ENCODE results near the gene PCGF2.

DNA sequence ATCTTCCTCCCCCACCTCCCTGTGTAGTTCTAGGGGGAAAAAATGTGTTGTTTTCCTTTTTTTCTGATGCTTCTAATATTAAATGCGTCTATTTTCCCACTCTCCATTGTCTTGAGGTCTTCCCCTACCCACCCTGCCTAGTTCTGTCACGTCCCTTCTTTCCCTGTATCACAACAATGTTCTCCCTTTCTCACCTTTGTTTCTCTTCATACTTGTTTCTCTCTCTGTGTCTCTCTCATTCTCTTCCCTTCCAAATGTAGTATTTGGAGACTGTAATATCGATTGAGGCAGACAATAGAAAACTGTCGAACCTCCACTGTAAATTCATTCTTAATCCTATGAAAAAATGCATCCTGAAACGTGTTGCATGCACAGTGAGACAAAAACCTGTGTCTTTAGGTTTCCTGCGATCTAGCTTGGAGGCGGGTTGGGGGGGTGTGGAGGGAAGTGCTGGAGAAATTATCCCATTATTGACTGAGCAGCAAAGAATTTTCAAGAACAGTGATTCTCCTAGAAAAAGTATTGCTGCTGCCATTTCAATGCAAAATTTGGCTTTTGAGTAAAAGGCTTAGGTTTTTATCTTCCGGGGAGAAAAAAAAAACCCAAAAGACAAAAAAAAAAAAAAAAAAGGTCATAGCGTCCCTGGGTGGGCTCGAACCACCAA lies 3.1 kb upstream of the PCGF2 start:
- no peak for TF ChIP-seq ZFP30 (CRISPR knock-in tag; IDR thresholded peaks at IDR 0.05)
- TF ChIP-seq, protein P1, sequence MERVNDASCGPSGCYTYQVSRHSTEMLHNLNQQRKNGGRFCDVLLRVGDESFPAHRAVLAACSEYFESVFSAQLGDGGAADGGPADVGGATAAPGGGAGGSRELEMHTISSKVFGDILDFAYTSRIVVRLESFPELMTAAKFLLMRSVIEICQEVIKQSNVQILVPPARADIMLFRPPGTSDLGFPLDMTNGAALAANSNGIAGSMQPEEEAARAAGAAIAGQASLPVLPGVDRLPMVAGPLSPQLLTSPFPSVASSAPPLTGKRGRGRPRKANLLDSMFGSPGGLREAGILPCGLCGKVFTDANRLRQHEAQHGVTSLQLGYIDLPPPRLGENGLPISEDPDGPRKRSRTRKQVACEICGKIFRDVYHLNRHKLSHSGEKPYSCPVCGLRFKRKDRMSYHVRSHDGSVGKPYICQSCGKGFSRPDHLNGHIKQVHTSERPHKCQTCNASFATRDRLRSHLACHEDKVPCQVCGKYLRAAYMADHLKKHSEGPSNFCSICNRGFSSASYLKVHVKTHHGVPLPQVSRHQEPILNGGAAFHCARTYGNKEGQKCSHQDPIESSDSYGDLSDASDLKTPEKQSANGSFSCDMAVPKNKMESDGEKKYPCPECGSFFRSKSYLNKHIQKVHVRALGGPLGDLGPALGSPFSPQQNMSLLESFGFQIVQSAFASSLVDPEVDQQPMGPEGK (CRISPR knock-in tag; IDR thresholded peaks at IDR 0.05; ENCODE audit: borderline replicate concordance): no peak
- TF ChIP-seq ARNTL (CRISPR knock-in tag; IDR thresholded peaks at IDR 0.05; ENCODE audit: borderline replicate concordance, low read depth): no peak
- TF ChIP-seq, protein P2, sequence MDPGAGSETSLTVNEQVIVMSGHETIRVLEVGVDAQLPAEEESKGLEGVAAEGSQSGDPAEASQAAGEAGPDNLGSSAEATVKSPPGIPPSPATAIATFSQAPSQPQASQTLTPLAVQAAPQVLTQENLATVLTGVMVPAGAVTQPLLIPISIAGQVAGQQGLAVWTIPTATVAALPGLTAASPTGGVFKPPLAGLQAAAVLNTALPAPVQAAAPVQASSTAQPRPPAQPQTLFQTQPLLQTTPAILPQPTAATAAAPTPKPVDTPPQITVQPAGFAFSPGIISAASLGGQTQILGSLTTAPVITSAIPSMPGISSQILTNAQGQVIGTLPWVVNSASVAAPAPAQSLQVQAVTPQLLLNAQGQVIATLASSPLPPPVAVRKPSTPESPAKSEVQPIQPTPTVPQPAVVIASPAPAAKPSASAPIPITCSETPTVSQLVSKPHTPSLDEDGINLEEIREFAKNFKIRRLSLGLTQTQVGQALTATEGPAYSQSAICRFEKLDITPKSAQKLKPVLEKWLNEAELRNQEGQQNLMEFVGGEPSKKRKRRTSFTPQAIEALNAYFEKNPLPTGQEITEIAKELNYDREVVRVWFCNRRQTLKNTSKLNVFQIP (CRISPR knock-in tag; IDR thresholded peaks at IDR 0.05; ENCODE audit: borderline replicate concordance, low read depth): no peak
- TF ChIP-seq ISL1 (CRISPR knock-in tag; IDR thresholded peaks at IDR 0.05): no peak
- TF ChIP-seq RARB (CRISPR knock-in tag; IDR thresholded peaks at IDR 0.05): no peak
- TF ChIP-seq ESRRG (CRISPR knock-in tag; IDR thresholded peaks at IDR 0.05): no peak
- TF ChIP-seq, protein P3, sequence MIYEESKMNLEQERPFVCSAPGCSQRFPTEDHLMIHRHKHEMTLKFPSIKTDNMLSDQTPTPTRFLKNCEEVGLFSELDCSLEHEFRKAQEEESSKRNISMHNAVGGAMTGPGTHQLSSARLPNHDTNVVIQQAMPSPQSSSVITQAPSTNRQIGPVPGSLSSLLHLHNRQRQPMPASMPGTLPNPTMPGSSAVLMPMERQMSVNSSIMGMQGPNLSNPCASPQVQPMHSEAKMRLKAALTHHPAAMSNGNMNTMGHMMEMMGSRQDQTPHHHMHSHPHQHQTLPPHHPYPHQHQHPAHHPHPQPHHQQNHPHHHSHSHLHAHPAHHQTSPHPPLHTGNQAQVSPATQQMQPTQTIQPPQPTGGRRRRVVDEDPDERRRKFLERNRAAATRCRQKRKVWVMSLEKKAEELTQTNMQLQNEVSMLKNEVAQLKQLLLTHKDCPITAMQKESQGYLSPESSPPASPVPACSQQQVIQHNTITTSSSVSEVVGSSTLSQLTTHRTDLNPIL (CRISPR knock-in tag; IDR thresholded peaks at IDR 0.05; ENCODE audit: low read depth): no peak
- no peak for TF ChIP-seq TCF4 (CRISPR knock-in tag; IDR thresholded peaks at IDR 0.05; ENCODE audit: borderline replicate concordance)
- TF ChIP-seq ZNF70 (CRISPR knock-in tag; IDR thresholded peaks at IDR 0.05): no peak
- TF ChIP-seq ZNF8 (CRISPR knock-in tag; IDR thresholded peaks at IDR 0.05): no peak
- TF ChIP-seq PPARA (CRISPR knock-in tag; IDR thresholded peaks at IDR 0.05; ENCODE audit: borderline replicate concordance): no peak
- TF ChIP-seq ZFP3 (CRISPR knock-in tag; IDR thresholded peaks at IDR 0.05): no peak

All from SK-N-SH treated with all-trans-retinoic acid at 6 μM for 48 hours (cell line).